HepG2 (cell line): ENCODE measurements around the gene RAB3A. TPM values are rescaled to one million over a fixed set of nuclear protein-coding genes. Genes with fewer than 3 reads are reported as not detected.

Experiments used
- ATM ChIP-seq: fragments of 450-650 bp; IDR thresholded peaks from 2 replicates; pipeline ENCODE4 v1.7.1; 2017; ENCODE audit warnings: mild to moderate bottlenecking, borderline replicate concordance
- HNRNPUL1 ChIP-seq: fragments of 200-400 bp; formaldehyde crosslinking; IDR thresholded peaks from 2 replicates; pipeline ENCODE4 v1.6.1; 2017; ENCODE audit warnings: low read depth, mild to moderate bottlenecking, low read length, moderate library complexity
- HOXA9 ChIP-seq: sonication (generic); formaldehyde crosslinking; IDR thresholded peaks from 2 replicates; pipeline ENCODE4 v1.8.1; 2022; ENCODE audit warnings: missing genetic modification reagents, mild to moderate bottlenecking, moderate library complexity, borderline replicate concordance
- KAT2B ChIP-seq: fragments of 150-350 bp; IDR thresholded peaks from 2 replicates; pipeline ENCODE4 v1.6.1; 2014; ENCODE audit warnings: low read depth, low read length, borderline replicate concordance
- KLF15 ChIP-seq: sonication (generic); formaldehyde crosslinking; IDR thresholded peaks from 2 replicates; pipeline ENCODE4 v1.8.1; 2023; ENCODE audit warnings: borderline replicate concordance, mild to moderate bottlenecking, inconsistent platforms, missing genetic modification reagents, mixed read lengths
- KMT2A ChIP-seq: sonication (generic); formaldehyde crosslinking; IDR thresholded peaks from 2 replicates; pipeline ENCODE4 v1.4.0; 2020; ENCODE audit warnings: missing genetic modification reagents
- MED1 ChIP-seq: sonication (generic); formaldehyde crosslinking; IDR thresholded peaks from 2 replicates; pipeline ENCODE4 v1.4.0; 2020; ENCODE audit warnings: missing genetic modification reagents
- POLR2AphosphoS2 ChIP-seq: IDR thresholded peaks from 2 replicates; pipeline ENCODE4 v1.6.1; 2011; ENCODE audit warnings: low read depth, low read length, improper control_type of control experiment
- REL ChIP-seq: sonication (generic); formaldehyde crosslinking; conservative IDR thresholded peaks from 2 replicates; pipeline ENCODE4 v1.8.0; 2022; ENCODE audit warnings: mild to moderate bottlenecking, missing genetic modification reagents, moderate library complexity
- SIN3B ChIP-seq: fragments of 150-350 bp; IDR thresholded peaks from 2 replicates; pipeline ENCODE4 v1.6.1; 2014; ENCODE audit warnings: low read length
- SNAPC2 ChIP-seq: sonication (generic); formaldehyde crosslinking; IDR thresholded peaks from 2 replicates; pipeline ENCODE4 v1.8.1; 2022; ENCODE audit warnings: mild to moderate bottlenecking, missing genetic modification reagents
- SYNCRIP ChIP-seq: fragments of 200-400 bp; formaldehyde crosslinking; IDR thresholded peaks from 2 replicates; pipeline ENCODE4 v1.6.1; 2018; ENCODE audit warnings: mild to moderate bottlenecking, low read depth, low read length; ENCODE audit not compliant: insufficient read depth
- ZBTB7B ChIP-seq: sonication (generic); formaldehyde crosslinking; IDR thresholded peaks from 2 replicates; pipeline ENCODE4 v1.4.0; 2020; ENCODE audit warnings: missing genetic modification reagents
- ZKSCAN8 ChIP-seq: IDR thresholded peaks from 2 replicates; pipeline ENCODE4 v1.6.1; 2016; ENCODE audit warnings: borderline replicate concordance, missing genetic modification reagents, missing compliant biosample characterization
- ZMAT3 ChIP-seq: sonication (generic); formaldehyde crosslinking; conservative IDR thresholded peaks from 2 replicates; pipeline ENCODE4 v1.7.0; 2021; ENCODE audit warnings: missing genetic modification reagents
- ZNF160 ChIP-seq: sonication (generic); formaldehyde crosslinking; IDR thresholded peaks from 2 replicates; pipeline ENCODE4 v1.8.0; 2022; ENCODE audit warnings: mild to moderate bottlenecking, inconsistent platforms, missing genetic modification reagents
- ZNF282 ChIP-seq: fragments of 450-650 bp; IDR thresholded peaks from 2 replicates; pipeline ENCODE4 v1.6.1; 2018; ENCODE audit not compliant: partially characterized antibody
- ZNF33A ChIP-seq: sonication (generic); formaldehyde crosslinking; IDR thresholded peaks from 2 replicates; pipeline ENCODE4 v1.5.1; 2020; ENCODE audit warnings: missing genetic modification reagents, mild to moderate bottlenecking, moderate library complexity, borderline replicate concordance
- ZNF550 ChIP-seq: sonication (generic); formaldehyde crosslinking; IDR thresholded peaks from 2 replicates; pipeline ENCODE4 v1.4.0; 2020; ENCODE audit warnings: mild to moderate bottlenecking, missing genetic modification reagents, borderline replicate concordance
- polyA plus RNA-seq, 8 experiments: library from polyadenylated mRNA; depleted of rRNA in 3 of 8; stranded (reverse) in 7 of 8; unstranded in 1 of 8; fragments of >200 nt; fragmentation: Illumina TruSeq in 4 of 8; extraction: Trizol in 4 of 8; gene quantifications; 2 replicates each; pipeline versions ENCODE4 v1.2.1 to v1.2.3, GENCODE V29; 2011 to 2016; ENCODE audit warnings: low read depth in 4 of 8, missing spikeins in 1 of 8, mixed read lengths in 1 of 8; ENCODE audit not compliant: insufficient read depth in 1 of 8
- total RNA-seq, 5 experiments: library from RNA; depleted of rRNA; stranded (reverse); fragments of >200 nt; fragmentation: Illumina TruSeq; extraction: Trizol; gene quantifications; 2 replicates each; pipeline ENCODE4 v1.2.3, GENCODE V29; 2016; ENCODE audit warnings: low read depth in 1 of 5
- TF ChIP-seq, protein P1 (sequence below): IDR thresholded peaks from 2 replicates; pipeline ENCODE4 v1.6.1; 2012; ENCODE audit warnings: low read length, improper control_type of control experiment
- TF ChIP-seq, protein P2 (sequence below): sonication (generic); formaldehyde crosslinking; IDR thresholded peaks from 2 replicates; pipeline ENCODE4 v1.8.1; 2023; ENCODE audit warnings: mild to moderate bottlenecking, missing genetic modification reagents
- TF ChIP-seq, protein P3 (sequence below): sonication (generic); formaldehyde crosslinking; IDR thresholded peaks from 2 replicates; pipeline ENCODE4 v1.9.0; 2022; ENCODE audit warnings: missing genetic modification reagents, mild to moderate bottlenecking, borderline replicate concordance
- TF ChIP-seq, protein P4 (sequence below): sonication (generic); formaldehyde crosslinking; conservative IDR thresholded peaks from 2 replicates; pipeline ENCODE4 v1.4.0; 2020; ENCODE audit warnings: missing genetic modification reagents

Gene RAB3A
- total and polyA plus RNA-seq, 2 of the 13 experiments (the other 11 are each of a cell fraction or from before 2014, with no cell fraction given) = 0.58 to 0.98 TPM

DNA sequence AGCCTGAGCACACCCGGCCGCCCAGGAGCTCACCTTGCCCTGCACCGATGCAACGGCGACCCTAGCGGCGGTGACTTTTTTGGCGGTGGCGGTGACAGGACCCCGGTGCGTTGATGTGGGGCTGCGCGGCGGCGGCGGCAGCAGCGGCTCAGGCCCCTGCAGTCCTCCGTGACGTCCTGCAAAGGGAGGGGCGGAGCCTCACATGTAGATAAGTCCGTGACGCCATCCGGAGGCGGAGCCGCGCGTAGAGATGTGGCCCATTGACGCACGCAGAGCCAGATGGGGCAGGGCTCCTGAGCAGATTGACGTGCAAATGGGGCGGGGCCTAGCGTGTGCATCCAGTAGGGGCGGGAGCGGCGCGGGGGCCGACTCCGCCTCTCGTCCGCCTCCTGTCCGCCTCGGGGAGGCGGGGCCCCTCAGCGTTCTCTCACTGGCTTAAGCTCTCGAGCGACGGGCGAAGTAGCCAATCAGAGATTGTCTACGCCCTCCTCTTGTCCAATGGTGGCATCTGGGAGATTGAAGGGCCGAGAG lies at the start of gene RAB3A (continued):
- TF ChIP-seq, protein P1, sequence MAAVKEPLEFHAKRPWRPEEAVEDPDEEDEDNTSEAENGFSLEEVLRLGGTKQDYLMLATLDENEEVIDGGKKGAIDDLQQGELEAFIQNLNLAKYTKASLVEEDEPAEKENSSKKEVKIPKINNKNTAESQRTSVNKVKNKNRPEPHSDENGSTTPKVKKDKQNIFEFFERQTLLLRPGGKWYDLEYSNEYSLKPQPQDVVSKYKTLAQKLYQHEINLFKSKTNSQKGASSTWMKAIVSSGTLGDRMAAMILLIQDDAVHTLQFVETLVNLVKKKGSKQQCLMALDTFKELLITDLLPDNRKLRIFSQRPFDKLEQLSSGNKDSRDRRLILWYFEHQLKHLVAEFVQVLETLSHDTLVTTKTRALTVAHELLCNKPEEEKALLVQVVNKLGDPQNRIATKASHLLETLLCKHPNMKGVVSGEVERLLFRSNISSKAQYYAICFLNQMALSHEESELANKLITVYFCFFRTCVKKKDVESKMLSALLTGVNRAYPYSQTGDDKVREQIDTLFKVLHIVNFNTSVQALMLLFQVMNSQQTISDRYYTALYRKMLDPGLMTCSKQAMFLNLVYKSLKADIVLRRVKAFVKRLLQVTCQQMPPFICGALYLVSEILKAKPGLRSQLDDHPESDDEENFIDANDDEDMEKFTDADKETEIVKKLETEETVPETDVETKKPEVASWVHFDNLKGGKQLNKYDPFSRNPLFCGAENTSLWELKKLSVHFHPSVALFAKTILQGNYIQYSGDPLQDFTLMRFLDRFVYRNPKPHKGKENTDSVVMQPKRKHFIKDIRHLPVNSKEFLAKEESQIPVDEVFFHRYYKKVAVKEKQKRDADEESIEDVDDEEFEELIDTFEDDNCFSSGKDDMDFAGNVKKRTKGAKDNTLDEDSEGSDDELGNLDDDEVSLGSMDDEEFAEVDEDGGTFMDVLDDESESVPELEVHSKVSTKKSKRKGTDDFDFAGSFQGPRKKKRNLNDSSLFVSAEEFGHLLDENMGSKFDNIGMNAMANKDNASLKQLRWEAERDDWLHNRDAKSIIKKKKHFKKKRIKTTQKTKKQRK = no peak; the same call in 1 of the 2 replicates
- no peak; the same call in 1 of the 2 replicates for TF ChIP-seq KLF15 (CRISPR knock-in tag)
- no peak for TF ChIP-seq ZNF282
- TF ChIP-seq POLR2AphosphoS2 = no peak
- TF ChIP-seq ZNF33A (CRISPR knock-in tag) = no peak
- no peak for TF ChIP-seq SYNCRIP
- TF ChIP-seq, protein P2, sequence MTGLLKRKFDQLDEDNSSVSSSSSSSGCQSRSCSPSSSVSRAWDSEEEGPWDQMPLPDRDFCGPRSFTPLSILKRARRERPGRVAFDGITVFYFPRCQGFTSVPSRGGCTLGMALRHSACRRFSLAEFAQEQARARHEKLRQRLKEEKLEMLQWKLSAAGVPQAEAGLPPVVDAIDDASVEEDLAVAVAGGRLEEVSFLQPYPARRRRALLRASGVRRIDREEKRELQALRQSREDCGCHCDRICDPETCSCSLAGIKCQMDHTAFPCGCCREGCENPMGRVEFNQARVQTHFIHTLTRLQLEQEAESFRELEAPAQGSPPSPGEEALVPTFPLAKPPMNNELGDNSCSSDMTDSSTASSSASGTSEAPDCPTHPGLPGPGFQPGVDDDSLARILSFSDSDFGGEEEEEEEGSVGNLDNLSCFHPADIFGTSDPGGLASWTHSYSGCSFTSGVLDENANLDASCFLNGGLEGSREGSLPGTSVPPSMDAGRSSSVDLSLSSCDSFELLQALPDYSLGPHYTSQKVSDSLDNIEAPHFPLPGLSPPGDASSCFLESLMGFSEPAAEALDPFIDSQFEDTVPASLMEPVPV (CRISPR knock-in tag) = peak; percentile 73; the same call in 1 of the 2 replicates
- no peak for TF ChIP-seq HOXA9 (CRISPR knock-in tag)
- no peak for TF ChIP-seq SIN3B
- no peak; the same call in 1 of the 2 replicates for TF ChIP-seq ZNF160 (CRISPR knock-in tag)
- TF ChIP-seq MED1 (CRISPR knock-in tag) = peak; percentile 14; the same call in 1 of the 2 replicates
- no peak for TF ChIP-seq ZNF550 (CRISPR knock-in tag)
- peak; percentile 58; the same call in 1 of the 2 replicates for TF ChIP-seq ZBTB7B (CRISPR knock-in tag)
- TF ChIP-seq ATM = no peak
- no peak for TF ChIP-seq REL (CRISPR knock-in tag)
- no peak for TF ChIP-seq HNRNPUL1
- no peak for TF ChIP-seq KMT2A (CRISPR knock-in tag)
- TF ChIP-seq KAT2B = no peak
- TF ChIP-seq, protein P3, sequence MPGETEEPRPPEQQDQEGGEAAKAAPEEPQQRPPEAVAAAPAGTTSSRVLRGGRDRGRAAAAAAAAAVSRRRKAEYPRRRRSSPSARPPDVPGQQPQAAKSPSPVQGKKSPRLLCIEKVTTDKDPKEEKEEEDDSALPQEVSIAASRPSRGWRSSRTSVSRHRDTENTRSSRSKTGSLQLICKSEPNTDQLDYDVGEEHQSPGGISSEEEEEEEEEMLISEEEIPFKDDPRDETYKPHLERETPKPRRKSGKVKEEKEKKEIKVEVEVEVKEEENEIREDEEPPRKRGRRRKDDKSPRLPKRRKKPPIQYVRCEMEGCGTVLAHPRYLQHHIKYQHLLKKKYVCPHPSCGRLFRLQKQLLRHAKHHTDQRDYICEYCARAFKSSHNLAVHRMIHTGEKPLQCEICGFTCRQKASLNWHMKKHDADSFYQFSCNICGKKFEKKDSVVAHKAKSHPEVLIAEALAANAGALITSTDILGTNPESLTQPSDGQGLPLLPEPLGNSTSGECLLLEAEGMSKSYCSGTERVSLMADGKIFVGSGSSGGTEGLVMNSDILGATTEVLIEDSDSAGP (CRISPR knock-in tag) = no peak; the same call in 1 of the 2 replicates
- 0 out of 2 replicates have a peak, but pooled peaks have one; percentile 24 for TF ChIP-seq SNAPC2 (CRISPR knock-in tag)
- TF ChIP-seq ZMAT3 = no peak
- TF ChIP-seq ZKSCAN8 = no peak
- TF ChIP-seq, protein P4, sequence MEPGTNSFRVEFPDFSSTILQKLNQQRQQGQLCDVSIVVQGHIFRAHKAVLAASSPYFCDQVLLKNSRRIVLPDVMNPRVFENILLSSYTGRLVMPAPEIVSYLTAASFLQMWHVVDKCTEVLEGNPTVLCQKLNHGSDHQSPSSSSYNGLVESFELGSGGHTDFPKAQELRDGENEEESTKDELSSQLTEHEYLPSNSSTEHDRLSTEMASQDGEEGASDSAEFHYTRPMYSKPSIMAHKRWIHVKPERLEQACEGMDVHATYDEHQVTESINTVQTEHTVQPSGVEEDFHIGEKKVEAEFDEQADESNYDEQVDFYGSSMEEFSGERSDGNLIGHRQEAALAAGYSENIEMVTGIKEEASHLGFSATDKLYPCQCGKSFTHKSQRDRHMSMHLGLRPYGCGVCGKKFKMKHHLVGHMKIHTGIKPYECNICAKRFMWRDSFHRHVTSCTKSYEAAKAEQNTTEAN (CRISPR knock-in tag) = no peak
